PC-3 (cell line): ENCODE measurements around the gene SLC51A.

ENCODE experiments used
- EZH2 ChIP-seq: fragments of 300-600 bp; sonication (generic); IDR thresholded peaks from one replicate; pipeline ENCODE4 v1.6.1; 2017; ENCODE audit warnings: antibody characterized with exemption, mild to moderate bottlenecking, low read length; ENCODE audit not compliant: unreplicated experiment
- EZH2phosphoT487 ChIP-seq: fragments of 300-600 bp; sonication (generic); IDR thresholded peaks from 2 replicates; pipeline ENCODE4 v1.6.1; 2018; ENCODE audit warnings: mild to moderate bottlenecking, antibody characterized with exemption, low read length, borderline replicate concordance
- TF ChIP-seq, protein P1 (sequence below): fragments of 300-600 bp; sonication (generic); conservative IDR thresholded peaks from 2 replicates; pipeline ENCODE4 v1.5.1; 2017; ENCODE audit warnings: antibody characterized with exemption, low read depth, mild to moderate bottlenecking, low read length

- TF ChIP-seq, protein P1, sequence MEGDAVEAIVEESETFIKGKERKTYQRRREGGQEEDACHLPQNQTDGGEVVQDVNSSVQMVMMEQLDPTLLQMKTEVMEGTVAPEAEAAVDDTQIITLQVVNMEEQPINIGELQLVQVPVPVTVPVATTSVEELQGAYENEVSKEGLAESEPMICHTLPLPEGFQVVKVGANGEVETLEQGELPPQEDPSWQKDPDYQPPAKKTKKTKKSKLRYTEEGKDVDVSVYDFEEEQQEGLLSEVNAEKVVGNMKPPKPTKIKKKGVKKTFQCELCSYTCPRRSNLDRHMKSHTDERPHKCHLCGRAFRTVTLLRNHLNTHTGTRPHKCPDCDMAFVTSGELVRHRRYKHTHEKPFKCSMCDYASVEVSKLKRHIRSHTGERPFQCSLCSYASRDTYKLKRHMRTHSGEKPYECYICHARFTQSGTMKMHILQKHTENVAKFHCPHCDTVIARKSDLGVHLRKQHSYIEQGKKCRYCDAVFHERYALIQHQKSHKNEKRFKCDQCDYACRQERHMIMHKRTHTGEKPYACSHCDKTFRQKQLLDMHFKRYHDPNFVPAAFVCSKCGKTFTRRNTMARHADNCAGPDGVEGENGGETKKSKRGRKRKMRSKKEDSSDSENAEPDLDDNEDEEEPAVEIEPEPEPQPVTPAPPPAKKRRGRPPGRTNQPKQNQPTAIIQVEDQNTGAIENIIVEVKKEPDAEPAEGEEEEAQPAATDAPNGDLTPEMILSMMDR = no peak
- no peak for TF ChIP-seq EZH2
- TF ChIP-seq EZH2phosphoT487 = no peak
Observed at GRCh38 chr3:196166741-196167140, 49.6 kb upstream of the SLC51A start.
